MM.1S (cell line): Measurements from ENCODE around the gene RERE.

Experiments used
- CTCF ChIP-seq: fragments of 300-600 bp; sonication (generic); IDR thresholded peaks from 2 replicates; pipeline ENCODE4 v1.5.1; 2016; ENCODE audit warnings: antibody characterized with exemption, low read length, mixed read lengths
- EZH2 ChIP-seq: fragments of 300-600 bp; sonication (generic); optimal IDR thresholded peaks from 2 replicates; pipeline ENCODE3; 2017; ENCODE audit warnings: low read depth, mild to moderate bottlenecking, antibody characterized with exemption, low read length, mixed read lengths

- TF ChIP-seq CTCF (no peak), EZH2 (no peak)
These were observed 130.4 kb downstream of the RERE start for GRCh38 chr1:8687039-8687438.
